ENCODE measurements around the gene VPS37D.
"Not testable (repeated sequence)": the region's sequence is repeated elsewhere in the genome, so short reads cannot be mapped to it uniquely, and the experiment has no call there.

Gene VPS37D

GRCh38 chr7:73667344-73668102, at the start of gene VPS37D:
Gene VPS37D, plus strand, starts transcription at chr7:73667831. Its CDS starts 128 bp downstream, at chr7:73667959.
- peak; percentile 96 for ATAC-seq
- Mint-ChIP-seq H3K27ac (peak within 1 kb of the TSS; percentile 9), H3K9me3 (peaks cover 7% of the 10 kb centered on the region), H3K27me3 (peaks cover 62% of the 10 kb centered on the region), H3K4me3 (peak within 1 kb of the TSS; percentile 83), H3K36me3 (peaks cover 6% of the 10 kb centered on the region), H3K4me1 (peaks cover 26% of the 10 kb centered on the region)

- Mint-ChIP-seq H3K4me1 (peaks cover 8% of the 10 kb centered on the region), H3K27me3 (peaks cover 66% of the 10 kb centered on the region), H3K36me3 (no peaks in the 10 kb centered on the region), H3K27ac (no peak overlapping the region), H3K9me3 (no peaks in the 10 kb centered on the region), H3K4me3 (no peak overlapping the region)
- ATAC-seq: no peak
Measured at GRCh38 chr7:73618538-73618937, 49.1 kb upstream of the VPS37D start.

GRCh38 chr7:73619394-73619793, 48.2 kb upstream of the VPS37D start:
- H3K27ac Mint-ChIP-seq, H3K9me3 Mint-ChIP-seq, H3K36me3 Mint-ChIP-seq, ATAC-seq, H3K4me3 Mint-ChIP-seq: not testable (repeated sequence)
- peaks cover 11% of the 10 kb centered on the region for H3K4me1 Mint-ChIP-seq
- peaks cover 66% of the 10 kb centered on the region for H3K27me3 Mint-ChIP-seq

- Mint-ChIP-seq H3K4me1 (peaks cover 11% of the 10 kb centered on the region), H3K27me3 (peaks cover 79% of the 10 kb centered on the region), H3K36me3 (no peaks in the 10 kb centered on the region), H3K4me3 (no peak overlapping the region), H3K9me3 (no peaks in the 10 kb centered on the region), H3K27ac (no peak overlapping the region)
- ATAC-seq: no peak
Measured at GRCh38 chr7:73621168-73622063, 46.2 kb upstream of the VPS37D start.

GRCh38 chr7:73622527-73622908, 45.1 kb upstream of the VPS37D start:
- Mint-ChIP-seq H3K27me3 (peaks cover 86% of the 10 kb centered on the region), H3K9me3 (no peaks in the 10 kb centered on the region), H3K4me1 (peaks cover 11% of the 10 kb centered on the region), H3K36me3 (no peaks in the 10 kb centered on the region), H3K4me3 (no peak overlapping the region), H3K27ac (no peak overlapping the region)
- no peak for ATAC-seq

GRCh38 chr7:73622909-73623797, 44.5 kb upstream of the VPS37D start:
- H3K36me3 Mint-ChIP-seq: no peaks in the 10 kb centered on the region
- no peaks in the 10 kb centered on the region for H3K9me3 Mint-ChIP-seq
- peak overlapping the region; percentile 30 for H3K4me3 Mint-ChIP-seq
- no peak for ATAC-seq
- H3K27me3 Mint-ChIP-seq: peaks cover 86% of the 10 kb centered on the region
- H3K27ac Mint-ChIP-seq: no peak overlapping the region
- peaks cover 11% of the 10 kb centered on the region for H3K4me1 Mint-ChIP-seq

- ATAC-seq: peak; percentile 61
- H3K27me3 Mint-ChIP-seq: peaks cover 86% of the 10 kb centered on the region
- H3K36me3 Mint-ChIP-seq: no peaks in the 10 kb centered on the region
- H3K9me3 Mint-ChIP-seq: no peaks in the 10 kb centered on the region
- H3K4me3 Mint-ChIP-seq: peak within 1 kb of the TSS; percentile 30
- H3K4me1 Mint-ChIP-seq: peaks cover 11% of the 10 kb centered on the region
- no peak within 1 kb of the TSS for H3K27ac Mint-ChIP-seq
Measured at GRCh38 chr7:73623798-73624668, 43.6 kb upstream of the VPS37D start, which contains the start of gene MLXIPL. Gene MLXIPL, minus strand, starts transcription at chr7:73624522. Its CDS starts 30 bp downstream, at chr7:73624492.

- no peak overlapping the region for H3K4me3 Mint-ChIP-seq
- H3K9me3 Mint-ChIP-seq: no peaks in the 10 kb centered on the region
- peaks cover 11% of the 10 kb centered on the region for H3K4me1 Mint-ChIP-seq
- H3K27me3 Mint-ChIP-seq: peaks cover 91% of the 10 kb centered on the region
- no peaks in the 10 kb centered on the region for H3K36me3 Mint-ChIP-seq
- ATAC-seq: no peak
- no peak overlapping the region for H3K27ac Mint-ChIP-seq
Measured at GRCh38 chr7:73624669-73625001, 43.0 kb upstream of the VPS37D start.

- Mint-ChIP-seq H3K36me3 (no peaks in the 10 kb centered on the region), H3K27me3 (peaks cover 85% of the 10 kb centered on the region), H3K4me1 (peaks cover 11% of the 10 kb centered on the region), H3K27ac (no peak overlapping the region), H3K4me3 (no peak overlapping the region), H3K9me3 (no peaks in the 10 kb centered on the region)
- ATAC-seq: no peak
Measured at GRCh38 chr7:73625276-73625675, 42.4 kb upstream of the VPS37D start.

- Mint-ChIP-seq H3K36me3 (no peaks in the 10 kb centered on the region), H3K27ac (no peak overlapping the region), H3K27me3 (peaks cover 74% of the 10 kb centered on the region), H3K9me3 (no peaks in the 10 kb centered on the region), H3K4me1 (peaks cover 11% of the 10 kb centered on the region), H3K4me3 (no peak overlapping the region)
- ATAC-seq: no peak
Measured at GRCh38 chr7:73626814-73627213, 40.8 kb upstream of the VPS37D start.

GRCh38 chr7:73628504-73628903, 39.1 kb upstream of the VPS37D start:
- Mint-ChIP-seq H3K27ac (no peak overlapping the region), H3K36me3 (no peaks in the 10 kb centered on the region), H3K9me3 (no peaks in the 10 kb centered on the region), H3K27me3 (peaks cover 74% of the 10 kb centered on the region), H3K4me1 (peaks cover 3% of the 10 kb centered on the region), H3K4me3 (no peak overlapping the region)
- no peak for ATAC-seq

- Mint-ChIP-seq H3K27me3 (peaks cover 72% of the 10 kb centered on the region), H3K9me3 (no peaks in the 10 kb centered on the region), H3K4me3 (no peak overlapping the region), H3K27ac (no peak overlapping the region), H3K4me1 (no peaks in the 10 kb centered on the region), H3K36me3 (no peaks in the 10 kb centered on the region)
- ATAC-seq: no peak
Measured at GRCh38 chr7:73631558-73631957, 36.1 kb upstream of the VPS37D start.

GRCh38 chr7:73633323-73633722, 34.3 kb upstream of the VPS37D start:
- no peaks in the 10 kb centered on the region for H3K36me3 Mint-ChIP-seq
- H3K4me3 Mint-ChIP-seq: no peak overlapping the region
- H3K9me3 Mint-ChIP-seq: no peaks in the 10 kb centered on the region
- no peak for ATAC-seq
- no peak overlapping the region for H3K27ac Mint-ChIP-seq
- H3K27me3 Mint-ChIP-seq: peaks cover 72% of the 10 kb centered on the region
- H3K4me1 Mint-ChIP-seq: no peaks in the 10 kb centered on the region

- no peak overlapping the region for H3K4me3 Mint-ChIP-seq
- no peaks in the 10 kb centered on the region for H3K9me3 Mint-ChIP-seq
- H3K27me3 Mint-ChIP-seq: peaks cover 72% of the 10 kb centered on the region
- H3K36me3 Mint-ChIP-seq: no peaks in the 10 kb centered on the region
- H3K4me1 Mint-ChIP-seq: no peaks in the 10 kb centered on the region
- no peak overlapping the region for H3K27ac Mint-ChIP-seq
- no peak for ATAC-seq
Measured at GRCh38 chr7:73633844-73634243, 33.8 kb upstream of the VPS37D start.

All from stimulated activated memory B cell treated with anti-CD40 and anti-IgM and Interleukin-4, amounts not matched to agents 10 μg/mL and 1 μg/mL and 100 μg/mL, for 72 hours (primary cell).